ENCODE results near the gene PIK3R1.

- TF ChIP-seq RAD21 (IDR thresholded peaks at IDR 0.05; ENCODE audit: low read depth): no peak
- TF ChIP-seq YY1 (IDR thresholded peaks at IDR 0.05; ENCODE audit: low read depth): no peak
- TF ChIP-seq FOXM1 (IDR thresholded peaks at IDR 0.05; ENCODE audit: borderline replicate concordance, low read depth): no peak
Measured at GRCh38 chr5:68216245-68217046, 890 bp downstream of the PIK3R1 start.
